HG02798 (cell line): ENCODE data around the gene TRERF1.
"Not testable (repeated sequence)": the region's sequence is repeated elsewhere in the genome, so short reads cannot be mapped to it uniquely, and the experiment has no call there.

Source experiments
- ATAC-seq: cut with Tn5 transposase; IDR thresholded peaks from one replicate; pipeline ENCODE4 v1.9.1; 2021; ENCODE audit warnings: mild to moderate bottlenecking; ENCODE audit not compliant: unreplicated experiment, poor library complexity

Gene TRERF1

DNA sequence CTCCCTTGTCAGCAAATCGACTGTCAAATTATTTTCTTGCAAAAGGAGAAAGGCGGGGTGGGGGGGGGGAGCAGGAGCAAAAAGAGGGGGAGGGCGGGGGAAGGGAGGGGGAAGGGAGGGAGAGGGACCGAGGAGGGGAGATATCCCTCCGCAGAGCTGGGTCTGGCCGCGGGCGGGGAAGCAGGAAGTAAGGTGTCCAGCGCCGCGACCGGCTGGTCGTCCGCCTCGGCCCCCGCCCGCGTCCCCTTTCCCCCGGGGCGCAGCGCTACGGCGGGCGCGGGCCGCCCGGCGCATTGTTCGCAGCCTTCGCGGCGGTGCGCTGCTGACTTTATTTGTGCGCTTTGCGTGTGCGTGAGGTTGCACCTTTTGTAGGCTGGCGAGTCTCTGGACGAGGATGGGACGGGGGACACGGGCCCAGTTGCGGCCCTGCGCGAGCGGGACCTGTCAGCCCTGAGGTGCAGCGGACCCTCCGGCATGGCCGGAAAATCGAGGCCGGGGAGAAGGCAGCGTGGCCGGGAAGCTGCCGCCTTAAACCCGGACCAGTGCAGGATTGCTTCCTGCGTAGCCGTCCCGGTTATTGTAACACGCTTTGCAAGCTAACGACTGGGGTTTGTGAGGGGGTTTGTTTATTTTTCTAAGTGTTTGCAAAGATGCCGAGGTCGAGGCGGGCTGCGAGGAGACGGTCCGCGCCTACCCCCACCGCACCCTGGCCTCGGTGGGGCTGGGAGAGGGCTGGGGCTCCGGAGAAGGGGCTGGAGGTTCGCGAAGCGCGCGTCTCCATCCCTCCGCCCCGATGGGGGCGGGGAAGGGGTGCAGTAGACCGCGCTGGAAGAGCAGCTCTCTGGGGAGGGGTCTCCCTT is 675 bp upstream of the TRERF1 start:
- ATAC-seq = peak; percentile 40

- ATAC-seq = no peak
Observed at GRCh38 chr6:42450477-42451332, 1.0 kb downstream of the TRERF1 start.

- no peak for ATAC-seq
Observed at GRCh38 chr6:42449917-42450476, 1.7 kb downstream of the TRERF1 start.

DNA sequence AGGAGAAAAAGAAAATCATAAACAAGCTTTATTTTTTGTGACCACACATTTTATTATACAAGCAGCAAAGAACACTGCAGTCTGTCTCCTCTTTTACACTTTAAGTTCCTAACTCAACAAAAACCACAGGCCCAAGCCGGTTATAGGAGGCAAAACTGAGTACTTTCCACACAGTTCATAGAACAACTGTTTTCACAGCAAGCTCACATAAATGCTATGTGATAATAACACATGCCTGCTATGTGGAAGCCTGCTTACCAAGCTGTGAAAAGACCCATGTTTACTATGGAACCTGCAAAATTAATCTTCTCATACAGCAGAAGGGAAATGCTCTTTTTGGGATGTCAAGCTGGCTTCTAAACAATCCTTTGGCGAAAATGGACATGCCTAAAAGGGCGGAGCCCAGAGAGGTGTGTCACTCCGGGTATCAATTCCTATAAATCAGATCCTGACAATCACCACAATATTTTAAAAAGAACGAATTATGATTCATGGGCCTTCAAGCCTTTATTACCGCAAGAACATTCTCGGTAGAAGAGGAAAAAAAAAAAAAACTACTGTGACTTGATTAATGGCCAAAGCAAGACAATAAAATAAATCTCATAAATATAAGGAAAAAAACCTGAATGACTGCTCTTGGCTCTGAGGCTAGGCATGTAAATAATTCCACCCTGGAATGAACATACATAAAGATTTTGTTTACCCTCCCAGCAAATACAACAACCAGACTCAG is 2.6 kb downstream of the TRERF1 start:
- ATAC-seq = no peak

DNA sequence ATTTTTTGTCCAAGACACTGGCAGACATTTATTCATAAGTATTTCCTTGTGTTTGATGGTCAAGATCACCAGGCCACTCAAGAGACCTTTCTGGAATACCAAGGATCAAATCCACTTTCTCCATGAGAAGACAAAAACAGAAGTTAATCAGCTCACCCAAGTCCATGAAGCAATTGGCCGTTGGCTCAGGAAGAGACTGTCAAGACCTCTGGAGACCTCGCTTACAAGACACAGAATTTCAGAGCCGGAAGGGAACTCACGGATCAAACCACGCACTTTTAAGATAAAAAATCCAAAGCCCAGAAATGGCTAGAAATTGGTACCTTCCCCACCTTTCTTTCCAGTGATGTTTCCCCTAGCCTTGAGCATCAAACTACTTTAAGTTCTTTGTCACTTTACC is 3.3 kb downstream of the TRERF1 start:
- ATAC-seq = no peak

DNA sequence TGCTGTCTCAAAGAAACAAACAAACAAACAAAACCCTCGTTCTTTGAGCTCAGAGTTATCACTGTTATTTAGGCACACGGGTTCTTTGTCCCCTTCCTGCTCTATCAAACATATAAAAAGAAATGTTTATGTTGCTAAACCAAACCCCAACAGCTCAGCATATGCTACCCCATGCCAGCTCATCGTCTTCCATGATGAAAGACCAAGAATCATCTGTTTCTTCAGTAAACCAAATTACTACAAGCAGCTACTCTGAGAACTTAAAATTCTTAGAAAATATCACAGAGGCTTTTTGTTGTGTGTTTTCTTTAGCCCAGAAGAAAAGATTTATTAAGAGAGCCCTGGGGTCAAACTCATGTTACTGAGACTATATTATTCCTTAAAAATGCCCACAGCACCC is 4.7 kb downstream of the TRERF1 start:
- no peak for ATAC-seq

DNA sequence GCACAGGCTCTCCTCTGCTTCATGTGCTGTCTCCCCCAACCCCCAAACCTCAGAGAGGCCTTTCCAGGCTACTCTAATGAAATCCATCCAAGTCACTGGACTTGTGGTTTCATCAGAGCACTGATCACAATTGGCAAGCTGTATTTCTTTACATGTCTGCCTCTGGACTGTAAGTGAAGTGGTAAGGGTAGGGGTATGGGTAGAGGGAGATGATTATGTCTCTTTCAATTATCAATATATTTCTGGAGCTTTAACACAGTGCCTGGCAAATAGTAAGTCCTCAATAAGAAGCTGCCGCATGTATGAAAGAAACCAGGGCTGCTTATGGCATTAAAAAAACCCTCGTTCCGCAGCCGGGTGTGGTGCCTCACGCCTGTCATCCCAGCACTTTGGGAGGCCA is 5.4 kb downstream of the TRERF1 start:
- no peak for ATAC-seq

GRCh38 chr6:42445955-42446354 is 5.8 kb downstream of the TRERF1 start:
- ATAC-seq = not testable (repeated sequence)

DNA sequence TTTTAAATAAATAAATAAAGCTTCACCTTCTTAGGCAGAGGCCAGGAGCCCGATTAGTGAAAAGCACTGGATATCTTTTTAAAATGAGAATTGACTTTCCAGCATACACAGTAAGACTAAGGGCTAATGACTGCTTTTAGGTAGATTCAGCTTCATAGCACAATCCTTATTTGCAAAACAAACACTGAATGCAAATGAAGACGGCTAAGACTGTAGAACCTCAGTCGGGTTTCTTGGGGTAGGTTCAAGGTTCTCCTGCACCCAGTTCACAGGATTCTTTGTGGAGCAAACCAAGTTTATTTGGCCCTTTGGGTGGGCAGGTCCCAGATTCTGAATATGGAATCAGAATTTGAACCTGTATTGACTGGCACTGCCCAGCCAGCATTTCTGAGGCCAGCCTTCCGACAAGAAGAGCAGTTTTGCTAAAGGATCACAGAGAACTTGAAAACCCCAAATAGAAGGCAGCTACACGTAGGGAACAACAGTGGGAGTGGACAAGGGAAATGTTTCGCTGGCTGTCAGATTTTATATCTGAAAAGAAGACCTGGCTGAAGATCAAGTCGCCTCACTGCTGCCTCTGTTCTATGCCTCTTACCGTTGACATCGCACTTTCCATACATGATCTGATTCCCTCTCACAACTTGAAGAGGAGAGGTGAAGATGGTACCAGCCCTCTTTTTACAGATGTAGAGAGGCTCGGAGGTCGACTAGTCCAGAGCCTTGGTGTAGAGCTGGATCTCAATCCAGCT is 8.2 kb downstream of the TRERF1 start:
- ATAC-seq = no peak

DNA sequence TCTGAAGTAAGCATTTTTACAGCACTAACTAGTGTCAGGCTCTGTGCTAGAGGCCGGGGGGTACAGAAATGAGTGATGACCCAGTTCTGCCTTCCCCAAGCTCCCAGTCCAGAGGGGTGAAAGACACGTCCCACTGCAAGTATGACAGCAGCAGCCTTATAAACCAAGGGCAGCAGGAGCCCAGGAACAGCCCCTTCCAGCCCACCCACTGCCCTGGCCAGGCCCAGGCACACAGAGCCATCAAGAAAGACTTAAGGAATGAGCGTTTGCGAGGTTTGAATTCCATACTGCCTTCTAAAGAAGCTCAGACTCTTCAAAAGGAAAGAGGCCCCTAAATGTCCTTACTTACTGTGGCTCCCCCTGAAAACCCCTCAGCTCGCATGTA is 10.0 kb downstream of the TRERF1 start:
- ATAC-seq = no peak

- ATAC-seq = no peak
Observed at GRCh38 chr6:42440778-42441696, 10.7 kb downstream of the TRERF1 start.

DNA sequence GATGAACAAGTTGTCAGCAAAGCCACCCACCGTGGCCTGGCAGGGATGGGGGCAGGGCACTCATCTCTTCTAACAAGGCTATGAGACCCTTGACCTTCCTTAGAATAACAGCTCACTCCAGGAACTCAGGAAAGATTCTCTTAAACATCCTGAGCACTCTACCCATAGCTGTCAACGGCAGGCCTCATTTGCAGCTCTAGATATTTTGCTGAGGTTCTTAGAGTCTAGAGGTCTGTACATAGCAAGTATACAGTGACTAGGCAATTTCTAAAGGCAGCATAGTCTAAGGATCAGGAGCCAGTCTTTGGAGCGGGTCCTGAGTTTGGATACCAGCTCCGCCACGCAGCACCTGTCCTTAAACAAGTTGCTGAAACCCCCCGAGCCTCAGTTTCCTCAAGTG is 11.7 kb downstream of the TRERF1 start:
- no peak for ATAC-seq

- ATAC-seq = no peak
Observed at GRCh38 chr6:42436825-42437224, 14.9 kb downstream of the TRERF1 start.

DNA sequence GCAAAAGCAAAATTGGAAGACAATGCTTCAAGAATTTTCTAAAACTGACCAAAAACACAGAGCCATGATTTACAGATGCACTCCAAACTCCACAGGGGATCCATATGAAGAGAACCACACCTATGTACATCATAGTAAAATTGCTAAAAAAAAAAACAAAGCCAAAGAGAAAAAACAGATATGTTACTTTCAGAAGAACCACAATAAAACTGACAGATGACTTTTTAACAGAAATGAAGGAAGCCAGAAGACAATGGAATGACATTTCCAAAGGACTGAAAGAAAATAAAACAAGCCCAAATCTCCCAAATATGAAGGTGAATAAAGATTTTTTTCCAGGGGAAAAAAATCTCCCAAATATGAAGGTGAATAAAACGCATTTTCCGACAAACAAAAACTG is 17.5 kb downstream of the TRERF1 start:
- no peak for ATAC-seq

- no peak for ATAC-seq
Observed at GRCh38 chr6:42433409-42433808, 18.3 kb downstream of the TRERF1 start.

DNA sequence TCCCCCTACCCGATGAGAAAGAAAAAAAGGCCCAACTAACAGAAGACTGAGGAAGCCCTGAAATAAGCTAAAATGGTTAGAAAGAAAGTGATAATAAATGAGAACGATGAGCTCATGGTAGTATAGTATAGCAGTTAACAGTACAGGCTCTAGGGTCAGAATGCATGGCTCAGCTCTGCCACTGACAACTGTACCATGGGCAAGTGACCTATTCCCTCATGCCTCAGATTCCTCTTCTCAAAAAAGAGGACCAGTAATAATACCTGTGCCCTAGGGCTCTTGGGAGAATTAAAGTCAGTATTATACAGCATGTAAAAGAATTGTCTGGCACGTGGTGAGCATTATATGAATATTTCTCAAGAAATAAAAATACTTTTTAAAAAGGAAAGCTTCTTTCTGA is 19.8 kb downstream of the TRERF1 start:
- no peak for ATAC-seq

GRCh38 chr6:42431356-42431755 is 20.4 kb downstream of the TRERF1 start:
- ATAC-seq = no peak

GRCh38 chr6:42429836-42430235 is 21.9 kb downstream of the TRERF1 start:
- no peak for ATAC-seq
